Vagina (tissue), 2 donors: ENCODE measurements around the gene KRTAP10-1.

Source experiments
- POLR2A ChIP-seq, 2 donors: fragments of 450-650 bp; IDR thresholded peaks; one replicate each; pipeline ENCODE4 v1.6.1; 2017; ENCODE audit warnings: antibody characterized with exemption in 2 of 2, mild to moderate bottlenecking in 2 of 2, moderate library complexity in 2 of 2
- POLR2AphosphoS5 ChIP-seq, 2 donors: sonication (generic); formaldehyde crosslinking; IDR thresholded peaks; one replicate each; pipeline ENCODE4 v1.9.0; 2017; ENCODE audit warnings: antibody characterized with exemption in 2 of 2, mild to moderate bottlenecking in 2 of 2, low read depth in 1 of 2; ENCODE audit not compliant: insufficient read depth in 1 of 2
- TF ChIP-seq, protein P1 (sequence below), 3 experiments: fragments of 450-650 bp in 2 of 3; fragments of 200-600 bp in 1 of 3; sonication (generic) in 1 of 3; IDR thresholded peaks; one replicate each; pipeline ENCODE4 v1.5.1; 2017 to 2019; ENCODE audit warnings: antibody characterized with exemption in 3 of 3, mild to moderate bottlenecking in 2 of 3, moderate library complexity in 2 of 3

DNA sequence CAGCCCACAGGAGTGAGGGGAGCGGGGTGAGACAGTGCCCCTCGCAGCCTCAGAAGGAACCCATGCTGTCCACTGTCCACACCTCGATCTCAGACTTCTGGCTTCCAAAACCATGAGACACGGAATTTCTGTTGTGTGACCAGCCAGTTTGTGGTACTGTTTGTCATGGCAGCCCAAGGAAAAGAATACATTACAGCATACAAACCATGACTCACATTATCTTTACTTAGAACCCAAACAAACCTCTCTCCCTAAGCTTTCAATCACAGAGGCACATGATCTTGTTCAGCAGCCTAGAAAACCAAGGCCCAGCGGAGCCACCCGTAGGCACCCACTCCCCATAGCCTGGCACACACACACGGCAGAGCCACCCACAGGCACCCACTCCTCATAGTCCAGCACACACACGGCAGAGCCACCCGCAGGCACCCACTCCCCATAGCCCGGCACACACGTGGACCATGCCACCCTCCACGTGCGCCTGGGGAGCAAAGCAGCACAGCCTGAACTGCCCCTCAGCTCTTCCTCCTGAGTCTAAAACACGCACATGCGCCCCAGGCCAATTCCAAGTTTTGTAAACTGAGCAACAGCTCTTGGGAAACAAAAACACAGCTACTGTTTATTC lies 33.1 kb upstream of the KRTAP10-1 start:
- TF ChIP-seq, protein P1, sequence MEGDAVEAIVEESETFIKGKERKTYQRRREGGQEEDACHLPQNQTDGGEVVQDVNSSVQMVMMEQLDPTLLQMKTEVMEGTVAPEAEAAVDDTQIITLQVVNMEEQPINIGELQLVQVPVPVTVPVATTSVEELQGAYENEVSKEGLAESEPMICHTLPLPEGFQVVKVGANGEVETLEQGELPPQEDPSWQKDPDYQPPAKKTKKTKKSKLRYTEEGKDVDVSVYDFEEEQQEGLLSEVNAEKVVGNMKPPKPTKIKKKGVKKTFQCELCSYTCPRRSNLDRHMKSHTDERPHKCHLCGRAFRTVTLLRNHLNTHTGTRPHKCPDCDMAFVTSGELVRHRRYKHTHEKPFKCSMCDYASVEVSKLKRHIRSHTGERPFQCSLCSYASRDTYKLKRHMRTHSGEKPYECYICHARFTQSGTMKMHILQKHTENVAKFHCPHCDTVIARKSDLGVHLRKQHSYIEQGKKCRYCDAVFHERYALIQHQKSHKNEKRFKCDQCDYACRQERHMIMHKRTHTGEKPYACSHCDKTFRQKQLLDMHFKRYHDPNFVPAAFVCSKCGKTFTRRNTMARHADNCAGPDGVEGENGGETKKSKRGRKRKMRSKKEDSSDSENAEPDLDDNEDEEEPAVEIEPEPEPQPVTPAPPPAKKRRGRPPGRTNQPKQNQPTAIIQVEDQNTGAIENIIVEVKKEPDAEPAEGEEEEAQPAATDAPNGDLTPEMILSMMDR (IDR thresholded peaks at IDR 0.05): no peak
- TF ChIP-seq POLR2A (IDR thresholded peaks at IDR 0.05) (no peak), POLR2AphosphoS5 (IDR thresholded peaks at IDR 0.05; ENCODE audit: insufficient read depth in 1 of 2, low read depth in 1 of 2) (no peak)
